Adipocyte (in vitro differentiated cells): ENCODE results near the gene TSPAN2.
A peak's percentile ranks its signal among the peaks of the same experiment; 100 is the strongest.
"Not testable (repeated sequence)": the region's sequence is repeated elsewhere in the genome, so short reads cannot be mapped to it uniquely, and the experiment has no call there.

ENCODE experiments used
- DNase-seq: peaks from one replicate; pipeline ENCODE4 v3.0.0-alpha.2; 2015; ENCODE audit warnings: low read depth
- H3K27me3 ChIP-seq: replicated peaks from 2 replicates; pipeline ENCODE4 v1.7.0; 2013; ENCODE audit warnings: mild to moderate bottlenecking, low read length, moderate library complexity; ENCODE audit not compliant: control insufficient read depth, insufficient read depth
- H3K36me3 ChIP-seq: 2 replicates; pipeline ENCODE4 v1.7.0; 2013; ENCODE audit warnings: low read length, mild to moderate bottlenecking, moderate library complexity; ENCODE audit not compliant: control insufficient read depth, insufficient read depth, severe bottlenecking
- H3K4me1 ChIP-seq: 2 replicates; pipeline ENCODE4 v1.7.0; 2013; ENCODE audit warnings: mild to moderate bottlenecking, low read length, moderate library complexity; ENCODE audit not compliant: control insufficient read depth, insufficient read depth
- H3K4me3 ChIP-seq: 2 replicates; pipeline ENCODE4 v1.7.0; 2013; ENCODE audit warnings: mild to moderate bottlenecking, low read length, moderate library complexity
- H3K9ac ChIP-seq: 2 replicates; pipeline ENCODE4 v1.7.0; 2013; ENCODE audit warnings: mild to moderate bottlenecking, low read length, moderate library complexity
- H3K9me3 ChIP-seq: 2 replicates; pipeline ENCODE4 v1.7.0; 2013; ENCODE audit warnings: mild to moderate bottlenecking, low read length, moderate library complexity; ENCODE audit not compliant: control insufficient read depth

TSPAN2 gene

GRCh38 chr1:115029526-115029925 lies 59.8 kb downstream of the TSPAN2 start, which contains the start of gene TSHB:
TSHB (plus strand) TSS chr1:115029826; CDS start chr1:115033363, 3,537 bp downstream.
- no peaks in the 10 kb centered on the region for H3K36me3 ChIP-seq
- H3K4me1 ChIP-seq: peaks cover 17% of the 10 kb centered on the region
- H3K9ac ChIP-seq: peak within 1 kb of the TSS; percentile 66
- H3K4me3 ChIP-seq: peak within 1 kb of the TSS; percentile 50
- H3K27me3 ChIP-seq: no peaks in the 10 kb centered on the region
- DNase-seq: no peak
- no peaks in the 10 kb centered on the region for H3K9me3 ChIP-seq

- no peak overlapping the region for H3K9ac ChIP-seq
- peaks cover 7% of the 10 kb centered on the region for H3K9me3 ChIP-seq
- no peak for DNase-seq
- peaks cover 13% of the 10 kb centered on the region for H3K4me1 ChIP-seq
- peaks cover 7% of the 10 kb centered on the region for H3K27me3 ChIP-seq
- H3K36me3 ChIP-seq: no peaks in the 10 kb centered on the region
- no peak overlapping the region for H3K4me3 ChIP-seq
Observed at GRCh38 chr1:115023593-115023992, 65.7 kb downstream of the TSPAN2 start.

GRCh38 chr1:115021145-115021544 lies 68.2 kb downstream of the TSPAN2 start:
- Histone ChIP-seq H3K4me1 (no peaks in the 10 kb centered on the region), H3K9me3 (peaks cover 7% of the 10 kb centered on the region), H3K36me3 (no peaks in the 10 kb centered on the region), H3K9ac (no peak overlapping the region), H3K4me3 (no peak overlapping the region), H3K27me3 (peaks cover 7% of the 10 kb centered on the region)
- no peak for DNase-seq

DNA sequence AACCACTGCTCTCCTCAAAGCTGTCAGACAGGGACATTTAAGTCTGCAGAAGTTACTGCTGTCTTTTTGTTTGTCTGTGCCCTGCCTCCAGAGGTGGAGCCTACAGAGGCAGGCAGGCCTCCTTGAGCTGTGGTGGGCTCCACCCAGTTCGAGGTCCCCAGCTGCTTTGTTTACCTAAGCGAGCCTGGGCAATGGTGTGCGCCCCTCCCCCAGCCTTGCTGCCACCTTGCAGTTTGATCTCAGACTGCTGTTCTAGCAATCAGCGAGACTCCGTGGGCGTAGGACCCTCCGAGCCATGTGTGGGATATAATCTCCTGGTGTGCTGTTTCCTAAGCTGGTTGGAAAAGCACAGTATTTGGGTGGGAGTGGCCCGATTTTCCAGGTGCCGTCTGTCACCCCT lies 69.8 kb downstream of the TSPAN2 start:
- not testable (repeated sequence) for H3K4me1 ChIP-seq, H3K4me3 ChIP-seq, H3K27me3 ChIP-seq, H3K9ac ChIP-seq, H3K36me3 ChIP-seq, DNase-seq, H3K9me3 ChIP-seq

DNA sequence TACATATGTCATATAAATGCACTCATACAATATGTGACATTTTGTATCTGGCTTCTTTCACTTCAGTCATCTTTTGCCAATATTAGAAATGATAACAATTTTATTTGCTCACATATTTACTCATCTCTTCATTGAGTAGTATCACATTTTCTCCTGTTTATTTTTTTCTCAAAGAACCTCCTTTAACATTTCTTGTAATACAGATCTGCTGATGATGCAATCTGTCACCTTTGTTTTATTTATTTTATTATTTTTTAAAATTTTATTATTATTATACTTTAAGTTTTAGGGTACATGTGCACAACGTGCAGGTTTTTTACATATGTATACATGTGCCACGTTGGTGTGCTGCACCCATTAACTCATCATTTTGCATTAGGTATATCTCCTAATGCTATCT lies 75.5 kb downstream of the TSPAN2 start:
- DNase-seq: no peak
- Histone ChIP-seq H3K4me1 (no peaks in the 10 kb centered on the region), H3K36me3 (no peaks in the 10 kb centered on the region), H3K4me3 (no peak overlapping the region), H3K9me3 (no peaks in the 10 kb centered on the region), H3K9ac (no peak overlapping the region), H3K27me3 (no peaks in the 10 kb centered on the region)

DNA sequence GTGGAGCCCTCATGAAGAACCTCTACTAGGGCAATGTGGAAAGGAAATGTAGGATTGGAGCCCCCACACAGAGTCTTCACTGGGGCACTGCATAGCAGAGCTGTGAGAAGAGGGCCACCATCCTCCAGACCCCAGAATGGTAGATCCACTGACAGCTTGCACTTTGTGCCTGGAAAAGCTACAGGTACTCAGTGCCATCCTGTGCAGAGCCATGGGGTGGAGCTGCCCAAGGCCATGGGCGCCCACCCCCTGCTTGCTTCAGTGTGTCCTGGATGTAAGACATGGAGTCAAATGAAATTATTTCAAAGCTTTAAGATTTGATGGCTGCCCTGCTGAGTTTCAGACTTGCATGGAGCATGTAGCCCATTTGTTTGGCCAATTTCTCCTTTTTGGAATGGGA lies 76.9 kb downstream of the TSPAN2 start:
- H3K9me3 ChIP-seq: no peaks in the 10 kb centered on the region
- H3K4me3 ChIP-seq: no peak overlapping the region
- H3K9ac ChIP-seq: no peak overlapping the region
- H3K4me1 ChIP-seq: no peaks in the 10 kb centered on the region
- H3K36me3 ChIP-seq: no peaks in the 10 kb centered on the region
- no peak for DNase-seq
- no peaks in the 10 kb centered on the region for H3K27me3 ChIP-seq

GRCh38 chr1:115012006-115012405 lies 77.3 kb downstream of the TSPAN2 start:
- no peak overlapping the region for H3K4me3 ChIP-seq
- H3K4me1 ChIP-seq: no peaks in the 10 kb centered on the region
- no peak for DNase-seq

DNA sequence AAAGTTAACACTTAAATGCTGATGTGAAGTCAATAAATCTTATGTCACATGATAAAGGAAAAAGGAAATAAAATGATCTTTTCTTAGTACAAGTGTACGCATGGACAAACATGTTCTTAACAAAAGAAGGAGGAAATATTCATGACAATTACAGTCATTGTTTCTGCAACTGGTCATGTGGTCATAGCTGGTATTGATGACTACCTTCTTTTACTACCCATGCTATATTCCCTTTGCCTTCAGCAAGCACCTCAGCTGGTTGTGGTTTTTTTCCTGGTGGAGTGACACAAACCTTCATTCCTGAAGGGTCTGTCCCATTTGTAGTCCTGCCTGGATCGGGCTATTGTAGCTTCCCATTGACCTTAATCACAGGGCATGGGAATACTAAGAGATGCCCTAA lies 83.1 kb downstream of the TSPAN2 start:
- H3K4me3 ChIP-seq: no peak overlapping the region
- no peaks in the 10 kb centered on the region for H3K36me3 ChIP-seq
- no peak for DNase-seq
- peaks cover 3% of the 10 kb centered on the region for H3K27me3 ChIP-seq
- H3K9me3 ChIP-seq: no peaks in the 10 kb centered on the region
- no peak overlapping the region for H3K9ac ChIP-seq
- no peaks in the 10 kb centered on the region for H3K4me1 ChIP-seq

More at GRCh38 chr1:115012006-115012405, 77.3 kb downstream of the TSPAN2 start:
- H3K9me3 ChIP-seq: no peaks in the 10 kb centered on the region
- no peaks in the 10 kb centered on the region for H3K36me3 ChIP-seq
- H3K27me3 ChIP-seq: no peaks in the 10 kb centered on the region
- no peak overlapping the region for H3K9ac ChIP-seq
